AML-193 (cell line): ENCODE results near the gene WNT10A.

Experiments used
- DNase-seq, 2 experiments: peaks; one replicate each; lab custom pipeline; 2025; lab: John Stamatoyannopoulos, UW

WNT10A gene

GRCh38 chr2:218857371-218858137 is 23.1 kb upstream of the WNT10A start:
- no peak for DNase-seq

GRCh38 chr2:218858138-218858445 is 22.6 kb upstream of the WNT10A start:
- DNase-seq = no peak

DNA sequence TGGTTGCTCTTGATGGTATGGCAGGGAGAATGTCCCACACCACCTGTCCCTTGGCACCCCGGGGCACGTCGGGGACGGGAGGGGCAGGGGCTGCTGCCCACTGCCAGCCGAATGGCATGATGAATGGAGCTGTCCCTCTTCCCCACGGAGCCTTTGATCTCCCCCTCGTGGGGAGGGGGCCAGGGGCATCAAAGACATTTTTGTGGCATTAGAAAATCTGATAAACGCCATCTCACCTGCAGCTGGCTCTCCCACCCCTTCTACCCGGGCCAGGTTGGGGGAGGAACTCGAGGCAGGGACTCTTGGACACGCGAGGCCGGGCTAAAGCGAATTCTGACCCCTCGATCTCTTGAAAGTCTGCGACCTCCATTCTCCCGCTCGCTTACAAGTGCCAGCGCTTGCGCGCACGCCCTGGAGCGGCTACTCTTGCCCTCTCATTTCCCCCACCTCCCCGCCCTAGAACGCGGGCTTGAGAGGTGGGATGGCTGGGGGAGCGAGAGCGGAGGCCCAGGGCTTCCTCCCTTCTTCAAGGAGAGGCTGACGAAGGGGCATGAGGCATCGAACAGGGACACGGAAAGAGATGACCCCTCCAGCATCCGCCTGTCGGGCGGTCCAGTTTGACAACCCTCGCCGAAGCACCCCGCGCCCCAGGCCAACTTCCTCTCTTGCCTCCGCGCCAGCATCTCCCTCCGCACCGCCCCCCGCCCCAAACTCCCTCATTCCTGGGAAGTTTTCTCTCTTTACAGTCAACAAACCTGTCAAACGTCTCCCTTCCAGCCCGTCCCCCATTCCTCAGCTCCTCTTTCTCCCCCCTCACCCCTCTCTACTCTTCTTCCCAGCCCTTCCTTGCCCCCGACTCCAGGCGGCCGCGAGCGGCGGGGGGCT is 21.7 kb upstream of the WNT10A start:
- no peak for DNase-seq

GRCh38 chr2:218859556-218859987 is 21.1 kb upstream of the WNT10A start, which contains the start of gene WNT6:
Gene WNT6, plus strand, starts transcription at chr2:218859805. Its CDS starts 233 bp downstream, at chr2:218860038.
- no peak for DNase-seq

GRCh38 chr2:218859988-218860831 is 20.4 kb upstream of the WNT10A start:
- no peak for DNase-seq

DNA sequence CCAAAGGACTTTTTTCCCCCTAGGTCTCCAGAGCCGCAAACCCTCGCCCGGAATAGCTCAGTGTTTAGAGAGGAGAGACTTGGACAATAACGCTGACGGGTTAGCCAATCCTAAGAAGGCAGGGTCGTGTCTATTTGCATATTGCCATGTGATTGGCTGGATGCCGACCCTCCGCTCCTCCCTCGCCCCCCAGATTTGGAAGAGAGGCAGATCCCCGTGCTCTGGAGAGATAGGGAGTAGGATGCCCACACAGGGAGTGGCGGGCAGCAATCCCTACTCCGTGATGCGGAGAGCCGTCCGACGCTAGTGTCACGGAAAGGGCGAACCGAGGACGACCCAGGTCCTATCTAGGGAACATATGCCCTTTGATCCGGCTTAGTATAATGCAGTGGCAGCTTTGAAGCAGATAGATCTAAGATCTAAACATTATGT is 19.7 kb upstream of the WNT10A start:
- peak in 1 of 2 experiments; percentile 13 for DNase-seq

GRCh38 chr2:218861645-218862318 is 18.9 kb upstream of the WNT10A start:
- no peak for DNase-seq

DNA sequence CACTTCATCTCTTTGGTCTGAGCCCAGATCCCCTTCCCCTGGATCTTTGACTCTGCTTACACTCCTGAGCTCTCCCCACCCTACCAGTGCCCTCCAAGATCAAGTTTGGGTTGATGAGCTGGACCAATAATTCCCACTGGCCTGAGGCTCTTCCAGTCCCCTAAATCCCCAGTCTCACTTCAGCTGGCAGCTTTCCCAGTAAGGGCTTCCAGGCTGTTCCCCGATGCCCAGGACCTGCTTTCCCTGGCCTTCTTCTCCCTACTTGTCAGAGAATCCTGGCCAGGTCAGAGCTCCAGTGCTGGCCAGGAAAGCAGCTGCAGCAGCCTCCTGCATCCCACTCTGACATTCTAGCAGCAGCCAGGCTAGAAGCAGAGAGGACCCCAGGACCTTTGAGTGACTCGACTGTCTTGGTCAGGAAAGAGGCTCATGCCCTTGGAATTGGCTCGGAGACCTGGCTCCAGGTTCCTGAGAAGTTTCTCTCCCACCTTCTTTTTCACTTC is 17.6 kb upstream of the WNT10A start:
- DNase-seq = no peak

- DNase-seq = no peak
These were observed 15.3 kb upstream of the WNT10A start for GRCh38 chr2:218865396-218865795.

- DNase-seq = no peak
These were observed 14.7 kb upstream of the WNT10A start for GRCh38 chr2:218865999-218866398.

DNA sequence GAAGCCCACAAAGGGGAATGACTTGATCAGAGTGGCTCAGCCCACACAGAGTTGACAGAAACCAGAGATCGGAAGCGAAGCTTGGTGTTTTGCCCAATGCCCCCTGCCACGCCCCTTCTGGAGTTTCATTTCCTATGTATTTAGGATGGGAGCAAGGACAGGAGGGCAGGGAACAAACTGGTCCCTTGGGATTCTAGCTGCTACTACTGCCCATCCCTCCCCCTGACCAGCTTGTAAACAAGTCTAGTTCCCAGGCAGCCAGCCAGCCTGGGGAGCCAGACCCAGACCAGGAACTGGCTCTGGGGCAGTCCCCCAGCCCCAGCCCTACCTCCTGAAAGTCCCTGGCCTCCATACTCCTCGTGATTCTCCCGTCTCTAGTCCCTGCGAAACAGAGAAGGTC is 12.8 kb upstream of the WNT10A start:
- DNase-seq = no peak

- no peak for DNase-seq
These were observed 11.6 kb upstream of the WNT10A start for GRCh38 chr2:218869064-218869463.

DNA sequence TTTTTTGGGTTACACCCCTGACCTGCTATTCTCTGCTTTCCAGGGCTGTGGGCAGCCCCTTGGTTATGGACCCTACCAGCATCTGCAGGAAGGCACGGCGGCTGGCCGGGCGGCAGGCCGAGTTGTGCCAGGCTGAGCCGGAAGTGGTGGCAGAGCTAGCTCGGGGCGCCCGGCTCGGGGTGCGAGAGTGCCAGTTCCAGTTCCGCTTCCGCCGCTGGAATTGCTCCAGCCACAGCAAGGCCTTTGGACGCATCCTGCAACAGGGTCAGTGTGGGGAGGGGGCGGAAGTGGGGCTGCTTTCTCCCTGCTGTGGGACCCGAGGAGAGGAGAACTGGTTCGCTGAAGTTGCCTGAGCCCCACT is 9.7 kb upstream of the WNT10A start:
- peak; percentile 81 to 86 for DNase-seq

DNA sequence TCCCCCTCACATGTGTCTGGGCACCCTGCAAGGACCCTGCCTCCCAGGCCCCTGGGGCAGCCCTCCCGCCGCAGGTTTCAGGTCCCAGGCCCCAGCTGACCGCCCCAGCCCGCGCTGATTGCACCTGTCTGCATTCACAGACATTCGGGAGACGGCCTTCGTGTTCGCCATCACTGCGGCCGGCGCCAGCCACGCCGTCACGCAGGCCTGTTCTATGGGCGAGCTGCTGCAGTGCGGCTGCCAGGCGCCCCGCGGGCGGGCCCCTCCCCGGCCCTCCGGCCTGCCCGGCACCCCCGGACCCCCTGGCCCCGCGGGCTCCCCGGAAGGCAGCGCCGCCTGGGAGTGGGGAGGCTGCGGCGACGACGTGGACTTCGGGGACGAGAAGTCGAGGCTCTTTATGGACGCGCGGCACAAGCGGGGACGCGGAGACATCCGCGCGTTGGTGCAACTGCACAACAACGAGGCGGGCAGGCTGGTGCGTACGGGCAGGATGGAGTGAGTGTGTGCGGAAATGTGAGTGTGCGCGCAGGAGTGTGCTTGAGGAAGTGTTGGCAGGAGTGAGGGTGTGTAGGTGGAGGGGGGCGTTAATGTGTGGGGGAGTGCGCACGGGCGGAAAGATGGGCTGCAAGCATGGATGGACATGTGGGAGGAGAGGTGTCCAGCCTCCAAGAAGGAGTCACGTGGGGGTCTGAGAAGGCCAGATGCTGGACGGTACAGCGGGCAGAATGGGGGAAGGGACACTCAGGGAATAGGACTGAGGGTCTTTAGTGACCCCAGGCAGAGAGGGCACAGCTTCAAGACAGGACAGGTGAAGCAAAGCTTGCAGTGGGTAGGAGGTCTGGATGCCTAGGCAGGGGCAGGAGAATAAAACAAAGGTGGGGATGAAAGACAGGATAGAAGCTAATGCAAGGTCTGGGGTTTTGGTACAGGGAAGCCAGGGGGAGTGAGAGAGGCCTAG is 9.0 kb upstream of the WNT10A start:
- DNase-seq = no peak

DNA sequence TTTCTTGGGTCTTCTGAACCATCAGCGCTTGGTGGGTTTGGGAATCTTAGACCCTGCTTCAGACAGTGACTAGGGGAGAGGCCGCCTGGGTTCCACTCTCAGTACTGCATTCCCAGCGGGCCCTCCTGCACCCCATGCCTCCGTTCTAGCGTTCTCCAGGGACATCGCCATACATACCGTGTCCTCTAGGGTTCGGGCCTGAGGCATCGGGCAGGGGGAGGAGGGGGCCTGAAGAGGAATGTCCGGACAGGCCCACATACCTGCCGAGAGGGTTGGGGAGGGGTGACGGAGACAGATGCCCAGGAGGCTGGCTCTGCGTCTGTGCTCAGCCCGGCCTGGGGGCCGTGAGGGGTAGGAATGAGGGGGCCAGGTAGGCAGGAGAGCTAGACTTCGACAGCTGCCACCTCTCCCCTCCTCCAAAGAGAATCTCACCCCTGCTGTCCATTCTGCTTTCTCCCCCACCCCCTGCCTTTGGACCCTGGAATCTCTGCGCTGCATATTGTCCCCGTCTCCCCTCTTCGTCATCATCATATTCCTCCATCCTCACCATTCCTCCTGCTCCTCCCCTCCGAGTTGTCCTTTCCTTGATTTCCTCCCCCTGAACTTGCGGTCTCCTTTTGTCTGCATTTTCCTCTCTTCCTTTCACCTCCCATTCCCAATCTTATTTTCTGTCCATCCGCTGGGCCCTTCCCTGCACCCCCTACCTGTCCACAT is 7.8 kb upstream of the WNT10A start:
- DNase-seq = no peak

DNA sequence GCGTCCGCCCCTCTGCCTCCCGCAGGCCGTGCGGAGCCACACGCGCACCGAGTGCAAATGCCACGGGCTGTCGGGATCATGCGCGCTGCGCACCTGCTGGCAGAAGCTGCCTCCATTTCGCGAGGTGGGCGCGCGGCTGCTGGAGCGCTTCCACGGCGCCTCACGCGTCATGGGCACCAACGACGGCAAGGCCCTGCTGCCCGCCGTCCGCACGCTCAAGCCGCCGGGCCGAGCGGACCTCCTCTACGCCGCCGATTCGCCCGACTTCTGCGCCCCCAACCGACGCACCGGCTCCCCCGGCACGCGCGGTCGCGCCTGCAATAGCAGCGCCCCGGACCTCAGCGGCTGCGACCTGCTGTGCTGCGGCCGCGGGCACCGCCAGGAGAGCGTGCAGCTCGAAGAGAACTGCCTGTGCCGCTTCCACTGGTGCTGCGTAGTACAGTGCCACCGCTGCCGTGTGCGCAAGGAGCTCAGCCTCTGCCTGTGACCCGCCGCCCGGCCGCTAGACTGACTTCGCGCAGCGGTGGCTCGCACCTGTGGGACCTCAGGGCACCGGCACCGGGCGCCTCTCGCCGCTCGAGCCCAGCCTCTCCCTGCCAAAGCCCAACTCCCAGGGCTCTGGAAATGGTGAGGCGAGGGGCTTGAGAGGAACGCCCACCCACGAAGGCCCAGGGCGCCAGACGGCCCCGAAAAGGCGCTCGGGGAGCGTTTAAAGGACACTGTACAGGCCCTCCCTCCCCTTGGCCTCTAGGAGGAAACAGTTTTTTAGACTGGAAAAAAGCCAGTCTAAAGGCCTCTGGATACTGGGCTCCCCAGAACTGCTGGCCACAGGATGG is 7.1 kb upstream of the WNT10A start:
- DNase-seq = no peak

GRCh38 chr2:218875692-218876246 is 4.9 kb upstream of the WNT10A start:
- no peak for DNase-seq

GRCh38 chr2:218876562-218877219 is 4.0 kb upstream of the WNT10A start:
- DNase-seq = peak; percentile 41 to 66
